Neural progenitor cell (in vitro differentiated cells): ENCODE data around the gene PKHD1.

Experiments
- EZH2 ChIP-seq: fragments of 200-600 bp; sonication (generic); IDR thresholded peaks from 2 replicates; pipeline ENCODE4 v1.6.1; 2017; ENCODE audit warnings: antibody characterized with exemption, mild to moderate bottlenecking, moderate library complexity
- TF ChIP-seq, protein P1 (sequence below): fragments of 200-600 bp; sonication (generic); IDR thresholded peaks from 2 replicates; pipeline ENCODE4 v1.5.1; 2017; ENCODE audit warnings: antibody characterized with exemption, mild to moderate bottlenecking

GRCh38 chr6:51630011-51630410 lies 457.4 kb downstream of the PKHD1 start:
- TF ChIP-seq, protein P1, sequence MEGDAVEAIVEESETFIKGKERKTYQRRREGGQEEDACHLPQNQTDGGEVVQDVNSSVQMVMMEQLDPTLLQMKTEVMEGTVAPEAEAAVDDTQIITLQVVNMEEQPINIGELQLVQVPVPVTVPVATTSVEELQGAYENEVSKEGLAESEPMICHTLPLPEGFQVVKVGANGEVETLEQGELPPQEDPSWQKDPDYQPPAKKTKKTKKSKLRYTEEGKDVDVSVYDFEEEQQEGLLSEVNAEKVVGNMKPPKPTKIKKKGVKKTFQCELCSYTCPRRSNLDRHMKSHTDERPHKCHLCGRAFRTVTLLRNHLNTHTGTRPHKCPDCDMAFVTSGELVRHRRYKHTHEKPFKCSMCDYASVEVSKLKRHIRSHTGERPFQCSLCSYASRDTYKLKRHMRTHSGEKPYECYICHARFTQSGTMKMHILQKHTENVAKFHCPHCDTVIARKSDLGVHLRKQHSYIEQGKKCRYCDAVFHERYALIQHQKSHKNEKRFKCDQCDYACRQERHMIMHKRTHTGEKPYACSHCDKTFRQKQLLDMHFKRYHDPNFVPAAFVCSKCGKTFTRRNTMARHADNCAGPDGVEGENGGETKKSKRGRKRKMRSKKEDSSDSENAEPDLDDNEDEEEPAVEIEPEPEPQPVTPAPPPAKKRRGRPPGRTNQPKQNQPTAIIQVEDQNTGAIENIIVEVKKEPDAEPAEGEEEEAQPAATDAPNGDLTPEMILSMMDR, result no peak
- TF ChIP-seq EZH2, result no peak
